OCI-LY3 (cell line): Measurements from ENCODE around the gene EXTL2.

ENCODE experiments used
- H2AFZ ChIP-seq: fragments of 200-600, 300-600 bp; shearing (Covaris generic); 2 replicates; pipeline ENCODE4 v1.6.0; 2014; ENCODE audit warnings: antibody characterized with exemption, low read depth, low read length
- H3K27ac ChIP-seq: fragments of 200-600, 300-600 bp; sonication (generic); 2 replicates; pipeline ENCODE4 v1.5.1; 2014; ENCODE audit warnings: mild to moderate bottlenecking, low read length, moderate library complexity, mixed read lengths
- H3K27me3 ChIP-seq: fragments of 200-600, 300-600 bp; sonication (generic); 2 replicates; pipeline ENCODE4 v1.6.1; 2014; ENCODE audit warnings: low read depth, low read length, mixed read lengths
- H3K36me3 ChIP-seq: fragments of 200-600, 300-600 bp; sonication (generic); replicated peaks from 2 replicates; pipeline ENCODE3; 2014; ENCODE audit warnings: low read depth, low read length, mixed read lengths
- H3K4me1 ChIP-seq: fragments of 300-600, 200-600 bp; sonication (generic); 2 replicates; pipeline ENCODE4 v1.6.1; 2014; ENCODE audit warnings: low read length, mixed read lengths
- H3K4me2 ChIP-seq: fragments of 200-600, 300-600 bp; sonication (generic); 2 replicates; pipeline ENCODE4 v1.6.1; 2014; ENCODE audit warnings: low read length, mixed read lengths
- H3K4me3 ChIP-seq: fragments of 300-600, 200-600 bp; sonication (generic); 2 replicates; pipeline ENCODE4 v1.5.1; 2014; ENCODE audit warnings: antibody characterized with exemption, mild to moderate bottlenecking, low read length, moderate library complexity
- H3K79me2 ChIP-seq: fragments of 300-600, 200-600 bp; shearing (Covaris generic); 2 replicates; pipeline ENCODE4 v1.6.1; 2014; ENCODE audit warnings: mild to moderate bottlenecking, low read length, mixed read lengths
- H3K9ac ChIP-seq: fragments of 300-600, 200-600 bp; shearing (Covaris generic); 2 replicates; pipeline ENCODE4 v1.6.0; 2014; ENCODE audit warnings: mild to moderate bottlenecking, low read length, moderate library complexity
- H3K9me3 ChIP-seq: fragments of 200-600, 300-600 bp; shearing (Covaris generic); 2 replicates; pipeline ENCODE4 v1.6.1; 2014; ENCODE audit warnings: low read length, mixed read lengths; ENCODE audit not compliant: insufficient read depth
- H4K20me1 ChIP-seq: fragments of 200-600, 300-600 bp; sonication (generic); 2 replicates; pipeline ENCODE4 v1.6.1; 2016; ENCODE audit warnings: low read length, mixed read lengths; ENCODE audit not compliant: insufficient read depth
- EZH2phosphoT487 ChIP-seq: fragments of 200-600 bp; shearing (Covaris generic); IDR thresholded peaks from 2 replicates; pipeline ENCODE4 v1.6.1; 2018; ENCODE audit warnings: antibody characterized with exemption, mixed run types, low read depth
- TF ChIP-seq, protein P1 (sequence below): fragments of 200-600, 300-600 bp; sonication (generic); IDR thresholded peaks from 2 replicates; pipeline ENCODE4 v1.5.1; 2014; ENCODE audit warnings: antibody characterized with exemption, low read length, low read depth

The EXTL2 gene

GRCh38 chr1:100926240-100926639 is 31.6 kb upstream of the EXTL2 start:
- Histone ChIP-seq H3K36me3 (no peaks in the 10 kb centered on the region), H3K27me3 (no peaks in the 10 kb centered on the region), H4K20me1 (no peaks in the 10 kb centered on the region), H3K9ac (no peak overlapping the region), H3K4me1 (no peaks in the 10 kb centered on the region), H3K4me3 (no peak overlapping the region), H3K4me2 (no peak overlapping the region), H3K9me3 (no peaks in the 10 kb centered on the region), H3K79me2 (no peaks in the 10 kb centered on the region), H3K27ac (no peak overlapping the region), H2AFZ (no peak overlapping the region)
- TF ChIP-seq, protein P1, sequence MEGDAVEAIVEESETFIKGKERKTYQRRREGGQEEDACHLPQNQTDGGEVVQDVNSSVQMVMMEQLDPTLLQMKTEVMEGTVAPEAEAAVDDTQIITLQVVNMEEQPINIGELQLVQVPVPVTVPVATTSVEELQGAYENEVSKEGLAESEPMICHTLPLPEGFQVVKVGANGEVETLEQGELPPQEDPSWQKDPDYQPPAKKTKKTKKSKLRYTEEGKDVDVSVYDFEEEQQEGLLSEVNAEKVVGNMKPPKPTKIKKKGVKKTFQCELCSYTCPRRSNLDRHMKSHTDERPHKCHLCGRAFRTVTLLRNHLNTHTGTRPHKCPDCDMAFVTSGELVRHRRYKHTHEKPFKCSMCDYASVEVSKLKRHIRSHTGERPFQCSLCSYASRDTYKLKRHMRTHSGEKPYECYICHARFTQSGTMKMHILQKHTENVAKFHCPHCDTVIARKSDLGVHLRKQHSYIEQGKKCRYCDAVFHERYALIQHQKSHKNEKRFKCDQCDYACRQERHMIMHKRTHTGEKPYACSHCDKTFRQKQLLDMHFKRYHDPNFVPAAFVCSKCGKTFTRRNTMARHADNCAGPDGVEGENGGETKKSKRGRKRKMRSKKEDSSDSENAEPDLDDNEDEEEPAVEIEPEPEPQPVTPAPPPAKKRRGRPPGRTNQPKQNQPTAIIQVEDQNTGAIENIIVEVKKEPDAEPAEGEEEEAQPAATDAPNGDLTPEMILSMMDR: no peak
- no peak for TF ChIP-seq EZH2phosphoT487

DNA sequence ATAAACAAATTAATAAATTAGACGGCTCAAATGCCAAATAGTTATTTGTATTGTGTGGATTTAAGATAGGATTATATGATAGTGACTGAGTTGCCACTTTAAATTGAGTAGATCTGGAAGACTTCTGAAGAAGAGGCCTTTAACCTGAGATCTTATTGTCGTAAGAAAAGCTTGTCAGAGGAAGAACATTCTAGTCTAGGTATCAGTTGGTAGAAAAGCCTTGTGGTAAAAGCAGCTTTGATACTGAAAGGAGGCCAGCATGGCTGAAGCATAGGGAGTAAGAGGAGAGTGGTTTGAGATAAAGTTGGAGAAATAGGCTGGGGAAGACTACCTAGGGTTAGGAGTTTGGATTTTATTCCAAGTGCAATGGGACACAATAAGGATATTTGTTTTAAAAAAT is 30.3 kb upstream of the EXTL2 start:
- no peaks in the 10 kb centered on the region for H3K4me1 ChIP-seq
- H3K27me3 ChIP-seq: no peaks in the 10 kb centered on the region
- TF ChIP-seq, protein P1: no peak
- no peak for TF ChIP-seq EZH2phosphoT487
- H3K27ac ChIP-seq: no peak overlapping the region
- H4K20me1 ChIP-seq: no peaks in the 10 kb centered on the region
- no peaks in the 10 kb centered on the region for H3K9me3 ChIP-seq
- no peak overlapping the region for H3K9ac ChIP-seq
- H2AFZ ChIP-seq: no peak overlapping the region
- H3K4me2 ChIP-seq: no peak overlapping the region
- no peaks in the 10 kb centered on the region for H3K36me3 ChIP-seq
- H3K4me3 ChIP-seq: no peak overlapping the region
- no peaks in the 10 kb centered on the region for H3K79me2 ChIP-seq

GRCh38 chr1:100924212-100924611 is 29.6 kb upstream of the EXTL2 start:
- Histone ChIP-seq H3K36me3 (no peaks in the 10 kb centered on the region), H3K4me1 (no peaks in the 10 kb centered on the region), H4K20me1 (no peaks in the 10 kb centered on the region), H3K27me3 (no peaks in the 10 kb centered on the region), H3K4me3 (no peak overlapping the region), H3K27ac (no peak overlapping the region), H3K9ac (no peak overlapping the region), H3K9me3 (no peaks in the 10 kb centered on the region), H3K4me2 (no peak overlapping the region), H3K79me2 (no peaks in the 10 kb centered on the region), H2AFZ (no peak overlapping the region)
- TF ChIP-seq, protein P1: no peak
- no peak for TF ChIP-seq EZH2phosphoT487

GRCh38 chr1:100921110-100921706 is 26.6 kb upstream of the EXTL2 start:
- no peak overlapping the region for H2AFZ ChIP-seq
- no peak overlapping the region for H3K27ac ChIP-seq
- TF ChIP-seq, protein P1: peak; percentile 56
- no peak for TF ChIP-seq EZH2phosphoT487
- H3K79me2 ChIP-seq: no peaks in the 10 kb centered on the region
- H3K4me3 ChIP-seq: no peak overlapping the region
- no peaks in the 10 kb centered on the region for H4K20me1 ChIP-seq
- no peaks in the 10 kb centered on the region for H3K27me3 ChIP-seq
- no peaks in the 10 kb centered on the region for H3K36me3 ChIP-seq
- H3K4me2 ChIP-seq: no peak overlapping the region
- H3K9ac ChIP-seq: no peak overlapping the region
- H3K4me1 ChIP-seq: no peaks in the 10 kb centered on the region; the same call in 1 of the 2 replicates
- H3K9me3 ChIP-seq: no peaks in the 10 kb centered on the region
